ENCODE results near the gene PRRT1B.

The PRRT1B gene

DNA sequence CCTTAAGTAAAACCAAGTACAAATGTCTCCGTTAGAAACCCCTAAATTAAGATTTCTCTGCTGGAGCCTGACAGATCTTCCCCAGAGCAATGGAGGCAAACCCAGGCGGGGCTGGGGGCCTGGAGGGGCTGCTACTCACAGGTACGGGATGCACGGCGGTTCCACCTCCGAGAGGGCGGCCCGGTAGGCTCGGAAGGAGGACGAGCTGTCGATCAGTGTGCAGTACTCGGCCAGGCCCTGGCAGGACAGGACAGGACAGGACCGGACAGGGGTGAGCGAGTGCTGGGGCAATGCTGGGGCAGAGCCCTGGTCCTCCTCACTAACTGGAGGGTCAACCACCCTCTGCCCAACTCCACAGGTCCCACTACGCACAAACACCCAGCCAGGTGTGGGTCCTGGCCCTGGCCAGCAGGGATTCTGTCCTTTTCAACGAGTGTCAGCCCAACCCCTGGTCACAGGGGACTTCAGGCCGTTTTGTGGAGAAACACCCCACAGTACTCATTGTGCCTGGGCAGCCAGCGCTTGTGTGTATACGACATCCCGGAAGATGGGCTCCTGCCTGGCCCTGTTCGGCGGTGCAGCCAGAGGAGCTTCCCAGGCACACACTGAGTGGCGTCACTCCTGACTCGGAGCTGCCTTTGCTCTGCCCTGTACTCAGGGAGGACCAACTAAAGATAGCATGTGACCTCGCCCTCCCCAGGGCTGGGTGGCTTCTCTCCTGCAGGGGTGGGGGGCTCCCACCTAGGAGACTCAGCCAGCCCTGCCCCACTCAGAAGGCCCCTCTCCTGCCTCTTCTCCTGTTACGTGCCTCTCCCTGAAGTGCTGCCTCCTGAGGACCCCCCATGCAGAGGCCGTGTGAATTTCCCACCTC, 37.4 kb downstream of the PRRT1B start:
- FAIRE-seq, result no peak

GRCh38 chr9:131583337-131583645, 38.0 kb downstream of the PRRT1B start:
- FAIRE-seq, result no peak

- FAIRE-seq, result no peak
Measured at GRCh38 chr9:131583836-131584555, 38.7 kb downstream of the PRRT1B start.

- FAIRE-seq, result no peak
Measured at GRCh38 chr9:131584858-131585257, 39.5 kb downstream of the PRRT1B start.

DNA sequence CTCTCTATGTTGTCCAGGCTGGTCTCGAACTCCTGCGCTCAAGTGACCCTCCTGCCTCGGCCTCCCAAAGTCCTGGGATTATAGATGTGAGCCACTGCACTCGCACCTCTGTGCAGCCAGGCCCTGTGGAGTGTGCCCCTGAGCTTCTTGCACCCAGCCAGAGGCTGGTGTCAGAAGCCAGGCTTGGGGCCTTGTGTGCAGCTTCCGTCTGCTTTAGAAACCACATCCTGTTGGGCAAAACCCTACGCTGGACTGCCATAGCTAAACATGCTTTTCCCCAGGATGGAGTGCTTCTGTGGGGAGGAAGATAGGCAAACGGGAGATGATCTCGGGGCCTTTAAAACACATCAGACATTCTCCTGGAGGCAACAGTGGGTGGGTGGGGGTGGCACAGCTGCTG, 40.1 kb downstream of the PRRT1B start:
- no peak for FAIRE-seq

DNA sequence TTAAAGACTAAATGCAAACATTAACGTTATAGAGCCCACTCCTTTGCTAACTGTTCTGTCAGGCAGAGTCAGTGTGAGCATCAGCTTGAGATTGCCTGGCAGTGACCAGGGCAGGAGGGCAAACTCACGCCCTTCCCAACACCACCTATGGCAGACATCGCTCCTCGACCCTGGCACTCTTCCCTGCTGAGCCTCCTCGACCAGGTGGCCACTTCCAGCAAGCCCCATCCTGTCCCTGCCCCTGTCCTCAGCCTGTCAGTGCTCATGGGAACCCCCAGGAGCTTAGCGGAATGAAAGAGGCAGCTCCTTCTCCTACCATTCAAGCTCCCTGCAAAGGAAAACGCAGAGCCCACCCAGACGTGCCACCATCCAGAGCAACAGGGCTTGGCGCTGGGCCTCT, 42.0 kb downstream of the PRRT1B start:
- FAIRE-seq, result no peak

DNA sequence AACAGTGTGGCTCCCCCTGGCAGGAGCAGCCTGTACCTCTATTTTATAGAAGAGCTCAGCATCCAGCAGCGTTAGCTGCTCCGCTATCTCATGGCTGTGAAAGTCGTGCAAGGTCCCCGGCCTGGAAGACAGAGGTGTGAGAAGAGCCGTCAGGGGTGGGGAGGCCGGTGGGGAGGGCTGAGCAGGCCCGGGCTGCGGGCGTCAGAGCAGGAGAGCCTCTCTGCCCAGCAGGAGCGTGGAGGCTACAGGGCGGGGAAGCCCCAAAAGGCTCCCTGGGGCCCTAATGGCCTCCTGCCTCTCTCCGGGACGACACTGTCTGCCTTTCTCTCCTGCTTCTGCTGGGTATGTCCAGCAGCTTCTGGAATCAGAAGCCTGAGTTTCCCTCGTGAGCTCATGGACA, 42.6 kb downstream of the PRRT1B start:
- FAIRE-seq, result no peak

DNA sequence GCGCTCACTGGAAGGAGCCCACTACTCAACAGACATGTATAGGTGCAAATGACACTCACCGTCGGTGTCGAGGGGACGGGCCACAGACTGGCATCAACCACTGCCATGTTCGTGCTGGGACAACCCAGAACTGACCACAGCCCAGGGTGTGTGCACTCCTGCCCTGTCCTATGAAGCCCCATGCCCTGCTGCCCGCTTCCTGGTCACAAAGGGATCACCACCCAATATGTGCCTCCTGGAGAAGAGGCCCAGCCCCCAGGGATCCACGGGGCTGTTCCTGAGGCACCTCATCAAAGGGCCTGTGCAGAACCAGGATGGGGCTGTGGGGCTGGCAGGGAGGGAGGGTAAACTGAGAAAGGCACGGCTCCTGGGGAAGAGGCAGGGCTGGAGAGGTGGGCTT, 43.1 kb downstream of the PRRT1B start:
- no peak for FAIRE-seq

DNA sequence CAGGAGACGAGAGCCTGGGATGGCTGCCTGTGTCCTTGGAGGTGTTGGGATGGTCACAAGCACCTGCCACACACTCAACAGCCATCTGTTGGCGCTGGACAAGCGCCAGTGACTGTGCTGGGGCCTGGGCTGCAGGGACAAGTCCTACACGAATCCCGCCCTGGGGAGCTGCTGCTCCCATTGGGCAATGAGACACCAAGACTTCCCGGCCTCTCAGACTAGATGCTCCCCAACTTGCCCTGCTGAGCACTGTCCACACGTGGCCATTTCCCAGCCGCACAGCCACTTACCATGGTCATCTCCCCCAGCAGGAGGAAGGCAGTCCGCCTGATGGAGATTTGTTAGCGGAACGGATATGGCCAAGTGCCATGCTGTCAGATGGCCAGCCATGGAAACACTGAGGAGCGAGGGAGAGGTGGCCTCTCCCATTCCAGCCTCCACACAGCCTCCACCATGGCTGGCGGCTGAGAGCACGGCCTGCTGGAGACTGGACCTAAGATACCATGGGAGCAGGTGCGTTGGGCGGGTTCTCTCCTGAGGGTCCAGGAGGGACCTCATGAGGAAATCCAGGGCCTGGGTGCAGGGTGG, 43.9 kb downstream of the PRRT1B start:
- no peak for FAIRE-seq

- FAIRE-seq, result no peak
Measured at GRCh38 chr9:131589993-131590392, 44.7 kb downstream of the PRRT1B start.

GRCh38 chr9:131590449-131590848, 45.1 kb downstream of the PRRT1B start:
- FAIRE-seq, result no peak

DNA sequence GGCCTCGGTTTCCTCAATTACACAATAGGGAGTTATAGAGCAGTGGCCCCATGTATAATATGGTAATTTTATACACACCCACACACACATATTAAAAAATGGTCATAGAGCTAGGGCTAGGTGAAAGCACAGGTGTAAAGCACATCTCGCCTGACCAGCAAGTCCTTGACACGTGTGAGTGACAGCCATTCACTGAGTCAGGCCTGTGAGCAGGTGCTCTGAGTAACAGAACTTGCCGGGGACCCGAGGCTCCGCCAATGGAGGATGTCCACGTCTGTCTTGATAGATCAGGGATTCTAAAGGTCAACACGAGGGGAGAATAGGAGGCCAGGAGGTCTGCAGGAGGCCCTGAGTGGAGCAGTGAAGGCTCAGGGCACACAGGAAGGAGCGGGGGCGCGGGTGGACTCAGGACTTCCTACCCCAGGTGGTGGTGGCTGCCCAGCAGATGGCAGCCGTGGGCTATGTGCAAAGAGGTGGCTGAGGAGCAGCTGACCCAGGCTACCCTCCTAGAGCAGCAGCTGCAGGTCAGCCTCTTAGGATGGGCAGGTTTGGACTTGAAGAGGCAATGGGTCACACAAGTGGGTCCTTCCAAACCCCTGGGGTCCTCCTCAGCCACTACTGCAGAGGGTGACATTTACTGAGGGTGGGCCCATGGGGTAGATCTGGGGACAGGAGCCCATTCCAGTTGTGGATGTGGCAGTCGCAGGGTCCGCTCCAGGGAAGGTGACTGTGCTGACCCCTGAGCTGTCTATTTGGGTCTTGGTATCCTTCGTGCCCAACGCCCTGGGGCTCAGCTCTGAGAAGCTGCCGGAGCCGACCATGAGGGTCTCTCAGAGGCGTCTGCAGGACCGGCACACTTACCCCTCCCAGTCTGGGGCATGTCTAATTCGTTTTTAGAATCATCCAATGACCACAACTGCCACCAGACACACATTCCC, 45.9 kb downstream of the PRRT1B start:
- no peak for FAIRE-seq

- no peak for FAIRE-seq
Measured at GRCh38 chr9:131591845-131592208, 46.5 kb downstream of the PRRT1B start.

DNA sequence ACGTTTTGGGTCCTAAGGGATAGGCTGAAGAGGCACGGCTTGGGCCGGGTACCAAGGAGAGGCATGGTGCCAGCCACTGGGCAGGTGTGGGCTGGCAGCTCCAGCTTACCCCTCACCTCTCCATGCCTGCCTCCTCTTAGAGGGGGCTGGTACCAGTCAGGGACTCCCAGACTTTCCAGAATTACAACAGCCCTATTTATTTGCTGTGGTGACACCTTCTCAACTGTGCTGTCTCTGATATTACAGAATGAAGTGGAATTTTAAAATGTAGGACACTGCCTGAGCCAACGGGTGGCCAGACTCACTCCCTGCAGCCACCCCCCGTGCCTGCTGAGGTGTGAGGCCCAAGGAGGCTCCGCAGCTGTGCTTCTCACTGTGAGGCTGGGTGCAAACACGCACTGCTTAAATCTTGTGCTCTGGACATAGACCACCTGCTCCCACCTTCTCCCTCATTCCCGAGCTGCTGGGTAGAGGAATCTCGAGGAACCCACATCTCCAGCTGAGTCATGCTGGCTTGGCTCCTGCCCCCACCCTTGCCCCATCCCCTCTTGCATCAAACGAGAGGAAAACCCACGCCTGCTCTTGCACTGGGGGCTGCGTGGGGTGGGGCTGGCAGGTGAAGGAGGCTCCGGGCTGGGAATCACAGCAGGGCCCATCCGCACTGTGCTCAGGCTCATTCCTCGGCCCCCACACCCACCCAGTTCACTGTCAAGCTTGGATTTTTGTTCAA, 47.9 kb downstream of the PRRT1B start:
- FAIRE-seq, result no peak

GRCh38 chr9:131593936-131594665, 48.8 kb downstream of the PRRT1B start:
- no peak for FAIRE-seq

DNA sequence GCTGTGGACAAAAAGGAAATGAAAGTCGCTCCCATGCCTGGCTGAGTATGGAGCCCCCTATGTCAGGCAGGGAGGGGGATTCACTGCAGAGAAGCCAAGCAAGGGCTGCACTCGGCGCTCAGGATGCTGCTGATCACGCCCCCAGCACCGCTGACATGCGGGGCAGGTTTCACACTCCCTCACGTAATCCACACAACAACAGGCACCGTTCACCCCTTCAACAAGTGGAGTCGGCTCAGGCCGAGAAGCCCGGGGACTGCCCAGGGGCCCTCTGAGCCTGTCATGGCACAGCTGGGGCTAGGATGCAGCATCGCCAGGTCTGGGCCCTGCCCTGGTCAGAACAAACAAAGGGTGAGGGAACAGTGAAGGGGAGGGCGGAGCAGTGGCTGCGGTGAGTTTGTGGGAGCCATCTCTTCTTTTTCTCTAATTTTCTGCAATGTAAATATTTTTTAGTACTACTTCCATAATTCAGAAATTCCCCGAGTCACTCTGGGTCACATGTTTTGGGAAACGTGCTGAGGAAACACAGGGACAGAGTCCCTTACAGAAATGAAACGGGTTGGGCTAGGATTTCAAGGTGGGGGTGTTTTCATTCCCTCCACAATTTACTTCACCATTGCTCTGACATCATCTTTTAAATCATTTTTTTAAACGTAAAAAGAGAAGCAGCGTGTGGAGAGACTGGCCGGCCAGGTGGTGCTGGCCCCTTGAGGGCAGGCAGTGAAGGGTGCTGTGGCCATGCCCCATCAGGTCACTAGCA, 49.8 kb downstream of the PRRT1B start:
- no peak for FAIRE-seq

- FAIRE-seq, result no peak
Measured at GRCh38 chr9:131595696-131596429, 50.5 kb downstream of the PRRT1B start.

DNA sequence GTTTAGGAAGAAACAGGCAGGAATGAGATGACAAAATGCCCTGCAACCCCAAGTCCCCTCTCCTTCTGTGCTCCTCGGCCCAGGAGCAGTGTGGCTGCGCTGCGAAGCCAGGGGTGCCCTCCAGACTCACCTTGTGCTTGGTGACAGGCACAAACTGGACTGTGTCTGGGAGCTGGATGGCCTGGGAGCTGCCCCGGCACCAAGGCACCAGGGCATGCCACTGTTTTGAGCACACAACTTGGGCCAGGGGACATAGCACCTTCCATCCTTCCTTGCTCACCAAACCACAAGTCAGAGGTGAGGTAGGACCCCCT, 51.1 kb downstream of the PRRT1B start:
- no peak for FAIRE-seq

GRCh38 chr9:131597246-131597645, 51.9 kb downstream of the PRRT1B start:
- no peak for FAIRE-seq

DNA sequence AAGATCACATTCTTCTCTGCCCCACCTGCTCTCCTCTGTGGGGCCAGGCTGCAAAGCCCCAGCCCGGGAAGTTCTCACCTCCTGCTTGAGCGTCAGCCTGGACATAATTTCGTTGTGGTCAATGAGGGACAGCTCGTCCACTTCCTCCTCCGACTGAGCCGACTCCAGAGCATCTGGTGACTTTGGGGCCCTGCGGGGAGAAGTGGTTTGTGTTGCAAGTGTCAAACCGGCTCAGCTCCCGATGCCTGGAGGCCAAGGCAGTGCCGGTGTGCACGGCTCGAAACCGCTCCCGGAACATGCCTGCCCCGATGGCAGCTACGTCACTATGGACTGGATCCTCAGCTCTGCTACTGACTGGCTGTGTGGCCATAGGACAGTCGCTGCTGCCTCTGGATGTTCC, 52.8 kb downstream of the PRRT1B start:
- no peak for FAIRE-seq
